DOHH2 (cell line): ENCODE data around the gene NEDD4L.

Source experiments
- H3F3A ChIP-seq: fragments of 200-600 bp; sonication (generic), shearing (Covaris generic); 2 replicates; pipeline ENCODE4 v1.6.0; 2016; ENCODE audit warnings: antibody characterized with exemption, mild to moderate bottlenecking; ENCODE audit not compliant: control insufficient read depth, insufficient read depth
- H3K27ac ChIP-seq: fragments of 200-600 bp; sonication (generic); 2 replicates; pipeline ENCODE4 v1.5.1; 2014; ENCODE audit warnings: low read depth, mild to moderate bottlenecking, low read length, moderate library complexity
- H3K27me3 ChIP-seq: fragments of 200-600 bp; sonication (generic); 2 replicates; pipeline ENCODE4 v1.6.1; 2014; ENCODE audit warnings: mild to moderate bottlenecking, low read length, mixed read lengths; ENCODE audit not compliant: control insufficient read depth
- H3K36me3 ChIP-seq: fragments of 200-600 bp; sonication (generic); 2 replicates; pipeline ENCODE4 v1.6.1; 2014; ENCODE audit warnings: mild to moderate bottlenecking, low read length, moderate library complexity, mixed read lengths; ENCODE audit not compliant: control insufficient read depth
- H3K4me1 ChIP-seq: fragments of 200-600 bp; sonication (generic); 2 replicates; pipeline ENCODE4 v1.6.1; 2014; ENCODE audit warnings: mild to moderate bottlenecking, low read length, mixed read lengths; ENCODE audit not compliant: control insufficient read depth
- H3K4me2 ChIP-seq: fragments of 200-600 bp; sonication (generic); 2 replicates; pipeline ENCODE4 v1.6.0; 2014; ENCODE audit warnings: mild to moderate bottlenecking, low read length, moderate library complexity
- H3K4me3 ChIP-seq: fragments of 200-600 bp; sonication (generic); 2 replicates; pipeline ENCODE4 v1.5.1; 2014; ENCODE audit warnings: mild to moderate bottlenecking, low read length, mixed read lengths
- H3K79me2 ChIP-seq: fragments of 200-600 bp; sonication (generic); 2 replicates; pipeline ENCODE4 v1.6.1; 2014; ENCODE audit warnings: mild to moderate bottlenecking, low read length, mixed read lengths; ENCODE audit not compliant: control insufficient read depth
- H3K9me2 ChIP-seq: fragments of 200-600 bp; sonication (generic); replicated peaks from 2 replicates; pipeline ENCODE4 v1.6.1; 2014; ENCODE audit warnings: mild to moderate bottlenecking, low read length, mixed read lengths; ENCODE audit not compliant: control insufficient read depth
- H3K9me3 ChIP-seq: fragments of 200-600 bp; sonication (generic); 2 replicates; pipeline ENCODE4 v1.6.1; 2014; ENCODE audit warnings: antibody characterized with exemption, low read length, mixed read lengths; ENCODE audit not compliant: control insufficient read depth, insufficient read depth
- H4K20me1 ChIP-seq: fragments of 200-600 bp; sonication (generic); 2 replicates; pipeline ENCODE4 v1.6.0; 2014; ENCODE audit warnings: low read depth, mild to moderate bottlenecking, antibody characterized with exemption, low read length, moderate library complexity; ENCODE audit not compliant: control insufficient read depth, insufficient read depth
- EZH2phosphoT487 ChIP-seq: fragments of 200-600 bp; sonication (generic); IDR thresholded peaks from 2 replicates; pipeline ENCODE4 v1.6.1; 2017; ENCODE audit warnings: borderline replicate concordance, mild to moderate bottlenecking, antibody characterized with exemption, low read length, moderate library complexity, mixed read lengths
- TF ChIP-seq, protein P1 (sequence below): fragments of 200-600 bp; sonication (generic); IDR thresholded peaks from one replicate; pipeline ENCODE4 v1.5.1; 2014; ENCODE audit warnings: antibody characterized with exemption, mild to moderate bottlenecking, low read depth, low read length; ENCODE audit not compliant: poor library complexity, severe bottlenecking

The NEDD4L gene

GRCh38 chr18:58109256-58109655 lies 65.2 kb downstream of the NEDD4L start:
- H3K9me2 ChIP-seq = no peaks in the 10 kb centered on the region

DNA sequence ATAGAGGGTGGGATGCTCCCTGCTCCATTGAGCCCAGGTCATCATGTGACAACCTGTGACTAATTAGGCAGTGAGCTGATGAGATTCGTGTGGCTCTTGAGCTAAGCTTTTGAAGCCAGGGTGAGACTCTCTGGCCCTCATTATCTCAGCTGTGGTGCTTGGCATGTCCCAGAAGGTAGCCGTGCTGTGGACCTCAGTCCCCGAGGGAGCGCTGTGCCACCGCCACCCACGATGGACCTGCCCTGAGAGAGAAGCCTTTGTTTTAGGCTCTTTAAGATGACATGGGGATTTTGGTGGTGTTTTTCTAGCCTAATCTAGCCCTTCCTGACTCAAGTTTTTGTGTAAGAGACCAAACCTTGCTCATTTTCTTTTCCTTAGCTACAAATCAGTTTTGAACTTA lies 66.4 kb downstream of the NEDD4L start:
- no peaks in the 10 kb centered on the region for H3K9me2 ChIP-seq
- H3K4me2 ChIP-seq = no peak overlapping the region
- peaks cover 84% of the 10 kb centered on the region for H3K79me2 ChIP-seq
- peaks cover 36% of the 10 kb centered on the region for H3K4me1 ChIP-seq
- TF ChIP-seq, protein P1, sequence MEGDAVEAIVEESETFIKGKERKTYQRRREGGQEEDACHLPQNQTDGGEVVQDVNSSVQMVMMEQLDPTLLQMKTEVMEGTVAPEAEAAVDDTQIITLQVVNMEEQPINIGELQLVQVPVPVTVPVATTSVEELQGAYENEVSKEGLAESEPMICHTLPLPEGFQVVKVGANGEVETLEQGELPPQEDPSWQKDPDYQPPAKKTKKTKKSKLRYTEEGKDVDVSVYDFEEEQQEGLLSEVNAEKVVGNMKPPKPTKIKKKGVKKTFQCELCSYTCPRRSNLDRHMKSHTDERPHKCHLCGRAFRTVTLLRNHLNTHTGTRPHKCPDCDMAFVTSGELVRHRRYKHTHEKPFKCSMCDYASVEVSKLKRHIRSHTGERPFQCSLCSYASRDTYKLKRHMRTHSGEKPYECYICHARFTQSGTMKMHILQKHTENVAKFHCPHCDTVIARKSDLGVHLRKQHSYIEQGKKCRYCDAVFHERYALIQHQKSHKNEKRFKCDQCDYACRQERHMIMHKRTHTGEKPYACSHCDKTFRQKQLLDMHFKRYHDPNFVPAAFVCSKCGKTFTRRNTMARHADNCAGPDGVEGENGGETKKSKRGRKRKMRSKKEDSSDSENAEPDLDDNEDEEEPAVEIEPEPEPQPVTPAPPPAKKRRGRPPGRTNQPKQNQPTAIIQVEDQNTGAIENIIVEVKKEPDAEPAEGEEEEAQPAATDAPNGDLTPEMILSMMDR = no peak
- no peak for TF ChIP-seq EZH2phosphoT487
- H3K4me3 ChIP-seq = no peak overlapping the region
- H3F3A ChIP-seq = peaks cover 11% of the 10 kb centered on the region
- H4K20me1 ChIP-seq = no peaks in the 10 kb centered on the region
- H3K27me3 ChIP-seq = no peaks in the 10 kb centered on the region
- no peak overlapping the region for H3K27ac ChIP-seq
- H3K9me3 ChIP-seq = no peaks in the 10 kb centered on the region
- H3K36me3 ChIP-seq = no peaks in the 10 kb centered on the region

More at GRCh38 chr18:58109256-58109655, 65.2 kb downstream of the NEDD4L start:
- TF ChIP-seq, protein P1 = no peak
- no peak for TF ChIP-seq EZH2phosphoT487
- Histone ChIP-seq H3K36me3 (no peaks in the 10 kb centered on the region), H3K27me3 (no peaks in the 10 kb centered on the region), H3K79me2 (peaks cover 81% of the 10 kb centered on the region), H3F3A (peaks cover 11% of the 10 kb centered on the region), H4K20me1 (no peaks in the 10 kb centered on the region), H3K4me1 (peaks cover 46% of the 10 kb centered on the region), H3K27ac (no peak overlapping the region), H3K4me2 (no peak overlapping the region), H3K4me3 (no peak overlapping the region), H3K9me3 (no peaks in the 10 kb centered on the region)

DNA sequence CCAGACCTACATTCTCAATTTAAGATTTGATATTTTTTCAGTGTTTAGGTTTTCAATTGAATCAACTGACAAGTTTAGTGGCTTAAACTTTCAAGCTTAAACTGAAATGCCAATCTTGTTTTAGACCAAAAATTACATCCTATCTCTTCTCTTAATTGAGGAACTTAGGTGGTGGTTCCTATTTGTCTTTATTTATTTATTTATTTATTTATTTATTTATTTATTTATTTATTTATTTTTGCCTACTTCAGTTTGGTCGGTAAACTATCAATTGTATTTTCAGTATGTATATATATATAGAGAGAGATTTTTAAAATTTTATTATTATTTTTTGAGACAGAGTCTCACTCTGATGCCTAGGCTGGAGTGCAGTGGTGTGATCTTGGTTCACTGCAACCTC lies 68.1 kb downstream of the NEDD4L start:
- H3K27ac ChIP-seq = no peak overlapping the region
- no peaks in the 10 kb centered on the region for H3K27me3 ChIP-seq
- H3K4me3 ChIP-seq = no peak overlapping the region
- H3K9me3 ChIP-seq = no peaks in the 10 kb centered on the region
- peaks cover 85% of the 10 kb centered on the region for H3K79me2 ChIP-seq
- H3F3A ChIP-seq = no peaks in the 10 kb centered on the region; the same call in 1 of the 2 replicates
- no peaks in the 10 kb centered on the region for H4K20me1 ChIP-seq
- no peaks in the 10 kb centered on the region for H3K9me2 ChIP-seq
- no peak overlapping the region for H3K4me2 ChIP-seq
- no peaks in the 10 kb centered on the region for H3K36me3 ChIP-seq
- TF ChIP-seq EZH2phosphoT487 = no peak
- TF ChIP-seq, protein P1 = no peak
- peaks cover 23% of the 10 kb centered on the region for H3K4me1 ChIP-seq
